Midbrain (tissue), 1 donor: ENCODE data around the gene PLEK.
"Not testable (repeated sequence)": the region's sequence is repeated elsewhere in the genome, so short reads cannot be mapped to it uniquely, and the experiment has no call there.

Source experiments
- DNase-seq: peaks from one replicate; lab custom pipeline; 2025; lab: John Stamatoyannopoulos, UW

PLEK gene

DNA sequence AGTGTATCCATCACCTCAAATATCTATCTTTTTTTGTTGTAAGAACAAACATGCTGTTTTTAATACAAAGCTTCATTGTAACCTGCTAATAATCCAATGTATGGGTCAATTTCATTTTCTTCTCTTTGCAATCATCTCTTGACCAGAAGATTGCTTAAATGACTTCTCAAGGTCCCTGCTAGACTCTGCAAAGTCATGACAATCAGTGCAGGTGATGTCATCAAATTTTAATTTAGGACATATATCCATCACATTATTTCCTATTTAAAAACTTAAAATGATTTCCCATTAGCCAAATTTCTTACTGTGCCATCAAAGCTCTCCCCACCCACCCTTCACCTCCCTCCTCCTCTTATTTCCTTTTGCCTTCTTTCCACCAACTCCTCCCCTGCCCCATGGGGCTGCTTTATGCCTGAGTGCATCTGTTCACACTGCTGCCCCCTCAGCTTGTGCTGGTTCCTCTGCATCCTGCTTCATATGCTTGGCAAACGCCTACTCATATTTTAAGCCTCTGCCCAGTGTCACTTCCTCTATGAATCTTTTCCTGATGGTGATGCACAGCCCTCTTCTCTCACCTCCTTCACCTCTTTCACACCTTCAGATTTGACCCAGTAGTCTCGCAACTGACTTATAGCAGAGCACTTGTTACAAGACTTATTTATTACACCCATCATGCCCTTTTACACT lies 20.3 kb downstream of the PLEK start:
- no peak for DNase-seq

DNA sequence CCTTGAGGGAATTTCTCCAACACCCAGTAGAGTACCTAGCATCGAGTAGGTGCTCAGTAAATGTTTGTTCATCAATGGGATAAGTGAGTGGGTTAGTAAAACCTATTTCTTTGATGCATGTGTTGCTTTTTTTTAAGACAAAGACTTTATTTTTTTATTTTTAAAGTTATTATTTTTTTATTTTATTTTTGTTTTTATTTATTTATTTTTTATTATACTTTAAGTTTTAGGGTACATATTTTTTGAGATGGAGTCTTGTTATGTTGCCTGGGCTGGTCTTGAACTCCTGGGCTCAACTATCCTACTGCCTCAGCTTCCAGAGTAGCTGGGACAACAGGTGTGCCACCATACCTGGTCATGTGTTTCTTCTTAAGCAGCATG lies 20.8 kb downstream of the PLEK start:
- DNase-seq, result no peak

DNA sequence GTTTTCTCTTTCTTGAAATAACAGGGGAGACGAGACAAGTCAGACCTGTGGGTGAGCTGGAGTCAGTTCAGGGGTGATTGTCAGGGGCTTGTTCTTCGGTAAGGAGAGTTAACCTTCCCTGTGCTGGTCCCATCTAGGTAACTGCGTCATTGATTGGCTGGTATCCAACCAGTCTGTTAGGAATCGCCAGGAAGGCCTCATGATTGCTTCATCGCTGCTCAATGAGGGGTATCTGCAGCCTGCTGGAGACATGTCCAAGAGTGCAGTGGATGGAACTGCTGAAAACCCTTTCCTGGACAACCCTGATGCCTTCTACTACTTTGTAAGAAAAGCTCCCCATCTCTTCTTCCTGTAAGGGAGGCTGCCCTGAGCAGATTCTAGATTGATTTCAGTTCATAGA lies 21.3 kb downstream of the PLEK start:
- no peak for DNase-seq

DNA sequence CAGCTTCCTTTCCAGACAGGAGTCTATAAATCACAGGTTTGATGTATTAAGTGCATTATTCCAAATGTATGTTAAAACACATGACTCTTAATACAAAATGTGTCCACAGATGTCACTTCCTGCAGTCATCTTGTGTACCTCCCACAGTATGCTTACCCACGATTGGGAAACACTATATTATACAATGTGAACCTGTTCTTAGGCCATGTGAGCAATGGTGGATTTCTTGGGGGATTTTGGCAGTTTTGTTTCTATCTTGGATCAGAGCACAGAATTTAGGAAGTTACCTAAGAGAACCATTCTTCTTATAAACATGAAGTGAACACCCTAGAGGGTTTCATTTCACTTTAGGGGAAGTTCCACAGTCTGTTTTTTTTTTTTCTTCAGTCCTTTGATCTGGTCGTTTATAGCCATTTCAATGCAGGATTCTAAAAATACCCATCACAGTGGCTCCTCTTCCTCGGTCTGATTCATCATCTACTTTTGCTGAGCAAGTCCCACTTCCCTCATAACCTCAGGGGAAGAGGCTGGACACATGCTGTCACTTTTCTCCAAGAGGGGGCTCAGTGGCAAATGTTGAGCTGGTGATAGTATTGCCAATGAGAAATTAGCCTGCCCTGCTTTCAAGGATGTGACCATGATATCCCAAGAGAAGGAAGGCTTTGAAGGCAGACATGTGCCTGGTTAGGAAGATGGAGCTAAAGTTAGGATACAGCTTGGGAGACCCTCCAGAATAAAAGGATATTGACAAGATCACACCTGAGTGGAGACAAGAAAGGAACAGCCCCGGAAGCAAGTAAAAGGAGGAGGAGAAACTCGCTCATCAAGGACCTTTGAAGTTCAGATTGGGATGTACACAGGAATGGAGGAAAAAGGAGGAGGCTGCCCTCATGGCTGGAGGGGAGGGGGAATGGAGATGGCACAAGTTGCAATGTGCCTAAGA lies 22.6 kb downstream of the PLEK start:
- no peak for DNase-seq

DNA sequence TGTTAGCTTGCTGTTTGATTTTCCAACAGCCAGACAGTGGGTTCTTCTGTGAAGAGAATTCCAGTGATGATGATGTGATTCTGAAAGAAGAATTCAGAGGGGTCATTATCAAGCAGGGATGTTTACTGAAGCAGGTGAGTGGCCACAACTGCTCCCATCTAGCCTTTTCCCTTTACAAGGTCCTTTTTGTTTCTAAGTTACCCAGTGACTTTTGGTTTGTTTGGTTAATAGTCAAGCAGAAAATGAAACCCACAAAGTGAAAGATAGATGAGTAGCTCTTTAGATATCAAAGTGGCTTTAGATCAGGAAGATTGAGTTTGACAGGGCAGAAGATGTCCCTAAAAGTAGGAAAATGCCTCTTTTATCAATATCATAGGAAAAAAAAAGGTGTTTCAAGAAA lies 23.3 kb downstream of the PLEK start:
- DNase-seq, result no peak

DNA sequence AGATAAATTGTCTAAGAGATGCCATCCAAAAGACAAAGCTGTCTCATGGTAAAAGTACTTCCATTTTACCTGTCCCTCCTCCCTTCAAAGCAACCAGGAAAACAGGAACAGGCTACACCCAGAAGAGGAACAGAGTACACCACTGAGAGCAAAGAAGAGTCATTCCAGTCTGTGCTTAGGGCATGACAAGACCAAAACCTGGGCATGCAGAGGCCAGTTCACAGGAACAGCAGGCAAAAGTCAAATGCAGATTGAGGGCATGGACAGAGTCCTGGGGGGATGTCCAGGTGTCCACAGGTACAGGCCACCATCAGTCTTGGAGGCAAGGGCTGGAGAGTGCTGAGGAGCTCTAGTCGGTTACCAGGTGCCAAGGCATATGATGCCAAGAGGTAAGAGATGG lies 23.7 kb downstream of the PLEK start:
- no peak for DNase-seq

DNA sequence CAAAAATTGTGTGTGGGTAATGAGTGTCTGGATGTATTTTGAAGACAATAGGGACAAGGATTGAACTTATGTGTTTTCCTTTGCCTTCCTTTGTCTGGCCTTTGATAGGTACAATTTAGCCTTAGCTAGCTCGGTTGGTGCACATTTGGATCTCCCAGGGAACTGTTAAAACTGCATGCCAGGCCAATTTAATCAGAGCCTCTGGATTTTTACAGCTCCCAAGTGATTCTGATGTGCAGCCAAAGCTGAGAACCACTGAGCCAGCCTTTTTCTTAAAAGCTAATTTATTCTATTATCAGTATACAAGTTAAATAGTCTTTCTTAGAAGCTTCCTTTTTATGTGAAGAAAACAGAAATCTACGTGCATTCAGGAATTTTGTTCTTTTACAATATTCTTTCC lies 25.0 kb downstream of the PLEK start:
- DNase-seq, result peak; percentile 27

DNA sequence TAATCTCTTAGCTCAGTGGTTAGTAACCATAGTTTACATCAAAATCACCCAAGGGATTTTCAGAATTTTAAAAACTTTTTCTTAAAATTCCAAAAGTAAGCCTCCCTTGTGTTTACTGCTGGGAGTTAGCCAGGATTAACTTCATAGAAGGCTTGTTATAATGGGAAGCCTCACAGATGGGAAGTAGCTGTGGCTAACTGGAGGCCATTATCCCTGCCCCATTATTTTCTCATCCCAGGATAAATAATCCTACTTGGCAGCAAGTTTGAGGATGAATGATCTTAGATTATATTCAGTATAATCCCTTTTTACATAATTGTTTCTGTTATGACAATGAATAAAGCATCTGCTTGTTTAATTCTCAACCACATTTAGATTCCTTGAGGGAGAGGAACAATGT lies 25.5 kb downstream of the PLEK start:
- DNase-seq, result no peak

DNA sequence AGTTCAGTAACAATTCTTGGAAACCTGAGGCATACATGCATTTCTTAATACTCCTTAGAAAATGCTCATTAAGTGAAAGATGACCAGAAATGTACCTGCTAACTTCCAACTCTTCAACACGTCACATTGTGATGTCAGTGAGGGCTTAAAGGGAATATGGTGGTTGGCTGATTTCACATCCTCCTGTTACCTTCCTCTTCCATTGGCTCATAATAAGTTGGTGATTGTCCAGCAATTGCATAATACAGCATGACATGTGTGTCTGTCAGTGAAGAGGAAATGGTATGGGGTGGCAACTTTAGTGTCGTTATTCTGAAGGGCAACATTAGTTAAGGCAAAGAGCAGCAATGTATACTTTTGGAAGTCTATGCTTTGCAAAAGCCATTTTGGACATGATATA lies 26.0 kb downstream of the PLEK start:
- no peak for DNase-seq

DNA sequence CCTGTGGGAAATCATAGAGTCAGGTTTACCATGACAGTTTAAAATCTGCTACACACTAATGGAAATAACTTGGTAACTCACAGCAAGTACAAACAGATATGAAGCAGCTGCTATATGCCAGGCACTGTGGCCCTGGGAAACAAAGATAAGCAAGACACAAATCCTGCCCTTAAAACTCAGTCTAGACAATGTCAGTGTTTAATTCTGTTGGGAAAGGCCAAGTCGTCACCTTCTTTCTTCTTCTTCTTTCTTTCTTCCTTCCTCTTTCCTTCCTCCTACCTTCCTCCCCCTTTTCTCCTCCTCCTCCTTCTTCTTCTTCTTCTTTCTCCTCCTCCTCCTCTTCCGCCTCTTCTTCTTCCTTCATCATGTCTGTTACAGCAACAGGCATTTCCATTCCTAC lies 26.8 kb downstream of the PLEK start:
- DNase-seq, result no peak

DNA sequence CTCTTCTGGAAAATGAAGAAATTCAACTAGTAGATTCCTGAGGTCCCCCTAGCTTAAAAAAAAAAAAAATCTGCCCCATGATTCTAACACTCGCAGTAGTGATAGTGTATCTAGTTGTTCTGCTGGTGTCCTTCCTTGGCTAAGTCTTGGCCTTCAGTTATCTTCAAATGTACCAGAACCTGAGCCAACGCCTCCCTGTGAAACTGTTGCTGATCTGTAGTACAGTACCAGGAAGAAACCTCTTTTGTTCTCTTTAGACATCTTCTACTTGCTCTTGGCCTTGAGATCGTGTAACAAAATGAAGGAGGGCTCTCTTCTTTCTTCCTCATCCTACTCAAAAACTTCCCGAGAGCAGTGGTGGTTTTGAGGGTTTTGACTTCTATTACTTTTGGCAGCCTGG lies 31.0 kb downstream of the PLEK start:
- no peak for DNase-seq

DNA sequence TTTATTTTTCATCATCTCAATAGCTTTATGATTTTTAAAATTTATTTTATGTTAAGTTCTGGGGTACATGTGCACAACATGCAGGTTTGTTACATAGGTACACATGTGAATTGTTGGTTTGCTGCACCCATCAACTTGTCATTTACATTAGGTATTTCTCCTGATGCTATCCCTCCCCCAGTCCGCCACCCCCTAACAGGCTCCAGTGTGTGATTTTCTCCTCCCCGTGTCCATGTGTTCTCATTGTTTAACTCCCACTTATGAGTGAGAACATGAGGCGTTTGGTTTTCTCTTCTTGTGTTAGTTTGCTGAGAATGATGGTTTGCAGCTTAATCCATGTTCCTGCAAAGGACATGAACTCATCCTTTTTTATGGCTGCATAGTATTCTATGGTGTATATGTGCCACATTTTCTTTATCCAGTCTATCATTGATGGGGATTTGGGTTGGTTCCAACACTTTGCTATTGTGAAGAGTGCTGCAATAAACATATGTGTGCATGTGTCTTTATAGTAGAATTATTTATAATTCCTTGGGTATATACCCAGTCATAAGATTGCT lies 32.7 kb downstream of the PLEK start:
- DNase-seq, result not testable (repeated sequence)

DNA sequence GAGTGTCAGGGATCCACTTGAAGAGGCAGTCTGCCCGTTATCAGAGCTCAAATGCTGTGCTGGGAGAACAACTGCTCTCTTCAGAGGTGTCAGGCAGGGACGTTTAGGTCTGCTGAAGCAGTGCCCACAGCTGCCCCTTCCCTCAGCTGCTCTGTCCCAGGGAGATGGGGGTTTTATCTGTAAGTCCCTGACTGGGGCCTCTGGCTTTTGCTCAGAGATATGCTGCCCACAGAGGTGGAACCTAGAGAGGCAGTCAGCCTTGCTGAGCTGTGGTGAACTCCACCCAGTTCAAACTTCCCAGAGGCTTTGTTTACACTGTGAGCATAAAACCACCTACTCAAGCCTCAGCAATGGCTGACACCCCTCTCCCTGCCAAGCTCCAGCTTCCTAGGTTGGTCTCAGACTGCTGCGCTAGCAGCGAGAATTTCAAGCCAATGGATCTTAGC lies 38.1 kb downstream of the PLEK start:
- no peak for DNase-seq

DNA sequence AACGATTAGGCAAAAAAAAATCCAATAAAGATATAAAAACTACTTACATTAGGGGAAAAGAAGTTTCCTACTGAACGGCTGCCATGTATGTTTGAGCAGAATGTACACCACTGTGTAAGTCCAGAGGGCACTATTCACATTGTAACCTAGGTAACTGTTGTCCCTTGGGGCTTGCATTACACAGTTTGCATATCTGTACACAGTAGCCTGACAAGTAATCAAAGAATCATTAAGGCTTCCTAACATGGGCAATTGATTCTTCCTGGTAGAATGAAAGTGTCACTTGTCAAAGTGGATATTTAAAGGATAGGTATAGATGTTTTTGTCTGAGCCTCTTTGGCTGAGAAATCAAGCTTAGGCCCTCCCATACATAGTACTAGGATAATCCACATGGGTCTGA lies 39.1 kb downstream of the PLEK start:
- no peak for DNase-seq

DNA sequence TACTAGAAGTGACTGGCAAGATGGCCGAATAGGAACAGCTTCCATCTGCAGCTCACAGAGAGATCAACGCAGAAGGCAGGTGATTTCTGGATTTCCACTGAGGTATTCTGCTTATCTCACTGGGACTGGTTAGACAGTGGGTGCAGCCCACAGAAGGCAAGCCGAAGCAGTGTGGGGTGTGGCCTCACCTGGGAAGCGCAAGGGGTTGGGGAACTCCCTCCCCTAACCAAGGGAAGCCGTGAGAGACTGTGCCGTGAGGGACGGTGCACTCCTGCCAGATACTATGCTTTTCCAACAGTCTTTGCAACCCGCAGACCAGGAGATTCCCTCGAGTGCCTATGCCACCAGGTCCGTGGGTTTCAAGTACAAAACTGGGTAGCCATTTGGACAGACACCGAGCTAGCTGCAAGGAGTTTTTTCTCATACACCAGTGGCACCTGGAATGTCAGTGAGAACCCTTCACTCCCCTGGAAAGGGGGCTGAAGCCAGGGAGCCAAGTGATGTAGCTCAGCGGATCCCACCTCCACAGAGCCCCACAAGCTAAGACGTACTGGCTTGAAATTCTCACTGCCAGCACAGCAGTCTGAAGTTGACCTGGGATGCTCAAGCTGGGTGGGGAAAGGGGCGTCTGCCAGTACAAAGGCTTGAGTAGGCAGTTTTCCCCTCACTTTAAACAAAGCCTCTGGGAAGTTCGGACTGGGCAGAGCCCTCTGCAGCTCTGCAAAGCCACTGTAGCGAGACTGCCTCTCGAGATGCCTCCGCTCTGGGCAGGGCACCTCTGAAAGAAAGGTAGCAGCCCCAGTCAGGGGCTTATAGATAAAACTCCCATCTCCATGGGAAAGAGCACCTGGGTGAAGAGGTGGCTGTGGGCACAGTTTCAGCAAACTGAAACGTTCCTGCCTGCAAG lies 40.1 kb downstream of the PLEK start:
- no peak for DNase-seq

DNA sequence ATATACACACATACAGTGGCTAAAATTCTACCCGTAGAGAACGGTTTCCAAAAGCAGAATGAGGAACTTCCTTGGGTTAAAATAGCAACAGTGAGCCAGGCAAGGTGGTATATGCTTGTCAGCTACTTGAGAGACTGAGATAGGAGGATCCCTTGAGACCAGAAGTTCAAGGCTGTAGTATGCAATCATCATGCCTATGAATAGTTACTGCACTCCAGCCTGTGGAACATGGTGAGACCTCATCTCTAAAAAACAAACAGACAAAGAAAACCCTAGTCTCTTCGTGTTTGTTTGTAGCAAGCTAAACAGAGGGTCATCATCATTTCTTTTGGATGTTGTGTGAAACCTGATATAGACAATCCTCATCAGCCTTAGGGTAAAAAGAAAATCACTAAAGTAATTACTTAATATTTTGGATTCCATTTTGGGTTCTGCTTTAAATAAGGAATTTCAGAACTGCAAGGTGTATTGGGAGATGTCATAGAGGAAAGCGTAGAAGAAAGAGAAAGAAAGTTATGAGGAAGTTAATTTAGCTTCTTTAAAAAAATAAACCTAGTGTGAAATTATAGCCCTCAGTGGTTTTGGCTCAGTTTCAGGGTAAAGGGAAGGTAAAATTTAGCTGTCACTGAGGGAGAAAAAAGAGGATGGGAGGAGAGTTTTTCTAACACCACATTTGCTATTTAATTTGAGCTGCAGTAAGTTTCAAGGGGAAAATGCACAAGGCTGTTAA lies 46.5 kb downstream of the PLEK start:
- DNase-seq, result no peak

DNA sequence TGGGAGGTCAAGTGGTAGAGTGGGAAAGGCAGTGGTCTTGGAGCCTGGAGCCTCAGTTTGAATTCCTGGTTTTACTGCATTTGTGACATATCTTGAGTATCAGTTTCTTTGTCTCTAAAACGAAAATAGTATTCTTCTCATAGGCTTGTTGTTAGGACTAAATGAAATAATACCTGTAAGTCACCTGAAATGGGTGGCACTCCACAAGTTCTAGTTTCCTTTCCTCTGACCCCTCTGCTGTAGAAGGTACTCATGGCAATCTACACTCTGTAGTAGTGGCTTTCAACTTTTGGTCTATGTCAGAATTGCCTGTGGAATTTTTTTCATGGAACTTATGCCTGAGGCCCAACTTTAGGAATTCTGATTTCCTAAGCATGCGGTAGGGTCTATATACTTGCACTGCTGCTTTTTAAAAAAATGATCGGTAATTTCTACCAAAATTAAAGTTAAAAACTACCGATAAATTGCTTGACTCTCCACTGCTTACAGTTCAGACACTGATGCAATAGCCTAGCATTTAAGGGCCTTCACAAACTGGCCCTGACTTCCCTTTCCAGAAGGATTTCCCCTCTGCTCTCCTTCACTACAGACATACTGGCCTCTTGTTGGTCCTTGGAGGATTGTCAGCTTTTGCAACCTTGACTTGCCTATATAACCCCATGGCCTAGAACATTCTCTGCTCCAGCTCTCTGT lies 47.2 kb downstream of the PLEK start:
- DNase-seq, result no peak

DNA sequence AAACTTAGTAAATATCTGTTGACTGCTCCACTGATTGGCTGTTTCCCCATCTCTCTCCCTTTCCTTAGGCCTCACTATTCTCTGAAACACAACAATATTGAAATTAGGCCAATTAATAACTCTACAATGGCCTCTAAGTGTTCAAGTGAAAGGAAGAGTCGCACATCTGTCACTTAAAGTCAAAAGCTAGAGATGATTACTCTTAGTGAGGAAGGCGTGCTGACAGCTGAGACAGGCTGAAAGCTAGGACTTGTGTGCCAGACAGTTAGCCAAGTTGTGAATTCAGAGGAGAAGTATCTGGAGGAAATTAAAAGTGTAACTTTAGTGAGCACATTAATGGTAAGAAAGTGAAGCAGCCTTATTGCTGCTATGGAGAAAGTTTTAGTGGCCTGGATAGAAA lies 48.4 kb downstream of the PLEK start:
- DNase-seq, result no peak

DNA sequence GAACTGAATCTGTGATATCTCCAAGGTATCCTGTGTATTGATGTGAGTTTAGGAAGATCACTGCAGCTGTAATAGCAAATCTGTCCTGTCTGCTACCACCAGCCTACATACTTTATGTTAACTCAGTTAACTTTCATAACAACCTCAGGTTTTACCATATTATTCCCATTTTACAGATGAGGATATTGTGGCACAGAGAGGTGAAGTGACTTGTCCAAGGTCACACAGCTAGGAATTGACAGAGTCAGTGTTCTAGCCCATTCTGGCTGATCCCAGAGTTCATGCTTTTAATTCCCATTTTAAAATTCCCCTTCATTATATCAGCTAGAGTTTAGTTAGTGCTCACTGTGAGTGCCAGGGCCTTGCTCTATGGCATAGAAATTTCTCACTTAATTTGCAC lies 49.4 kb downstream of the PLEK start:
- DNase-seq, result no peak

DNA sequence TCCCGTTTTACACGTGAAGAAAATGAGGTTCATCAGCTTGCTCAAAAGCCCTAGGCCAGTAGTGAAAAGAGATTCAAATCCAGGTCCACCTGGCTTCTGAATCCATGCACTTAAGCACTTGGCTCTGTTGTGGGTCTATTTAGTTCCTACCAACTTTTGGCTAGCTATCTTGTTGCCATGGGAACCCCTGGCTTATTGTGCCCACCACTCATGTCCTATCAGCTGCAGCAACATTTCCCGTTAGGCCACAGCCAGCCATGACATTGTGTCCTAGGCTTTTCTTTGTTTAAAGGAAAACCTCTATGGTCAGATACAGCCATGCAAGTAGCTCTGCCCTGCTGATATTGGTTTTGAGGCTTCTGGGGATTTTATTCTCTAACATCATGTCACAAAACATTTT lies 49.8 kb downstream of the PLEK start:
- no peak for DNase-seq

DNA sequence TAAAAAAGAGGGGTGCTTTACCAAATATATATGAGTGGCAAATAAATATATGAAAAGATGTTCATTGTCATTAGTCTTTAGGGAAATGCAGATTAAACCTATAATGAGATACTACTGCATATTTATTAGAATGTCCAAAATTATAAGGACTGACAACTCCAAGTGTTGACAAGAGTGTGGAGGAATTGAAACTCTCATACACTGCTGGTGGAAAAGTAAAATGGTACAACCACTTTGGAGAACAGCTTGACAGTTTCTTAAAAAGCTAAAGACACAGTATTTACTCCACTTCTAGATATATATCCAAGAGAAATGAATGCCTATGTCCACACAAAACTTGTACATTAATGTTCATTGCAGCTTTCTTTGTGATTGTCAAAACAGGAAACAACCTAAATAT lies 50.4 kb downstream of the PLEK start:
- DNase-seq, result no peak
